HG03571 (cell line): Measurements from ENCODE around the gene QSOX2.

Source experiments
- ATAC-seq: cut with Tn5 transposase; IDR thresholded peaks from one replicate; pipeline ENCODE4 v1.9.1; 2021; ENCODE audit not compliant: unreplicated experiment

Gene QSOX2

GRCh38 chr9:136192289-136193126 lies 53.1 kb downstream of the QSOX2 start:
- ATAC-seq = no peak

GRCh38 chr9:136191960-136192286 lies 53.7 kb downstream of the QSOX2 start:
- no peak for ATAC-seq

- ATAC-seq = no peak
These were observed 54.3 kb downstream of the QSOX2 start for GRCh38 chr9:136191099-136191959.

- ATAC-seq = no peak
These were observed 55.0 kb downstream of the QSOX2 start for GRCh38 chr9:136190656-136191055.

GRCh38 chr9:136190237-136190601 lies 55.4 kb downstream of the QSOX2 start:
- ATAC-seq = no peak

- no peak for ATAC-seq
These were observed 56.0 kb downstream of the QSOX2 start for GRCh38 chr9:136189394-136190236.

- ATAC-seq = no peak
These were observed 57.7 kb downstream of the QSOX2 start for GRCh38 chr9:136187683-136188586.

- ATAC-seq = no peak
These were observed 58.4 kb downstream of the QSOX2 start for GRCh38 chr9:136187197-136187596.

- ATAC-seq = no peak
These were observed 59.2 kb downstream of the QSOX2 start for GRCh38 chr9:136186386-136186785.

GRCh38 chr9:136185596-136186366 lies 59.8 kb downstream of the QSOX2 start:
- no peak for ATAC-seq

- ATAC-seq = no peak
These were observed 60.5 kb downstream of the QSOX2 start for GRCh38 chr9:136185066-136185465.

GRCh38 chr9:136182850-136183422 lies 62.7 kb downstream of the QSOX2 start:
- ATAC-seq = no peak

- no peak for ATAC-seq
These were observed 63.2 kb downstream of the QSOX2 start for GRCh38 chr9:136182420-136182787.

- no peak for ATAC-seq
These were observed 63.7 kb downstream of the QSOX2 start for GRCh38 chr9:136181784-136182419.

GRCh38 chr9:136180586-136180985 lies 65.0 kb downstream of the QSOX2 start:
- ATAC-seq = no peak

GRCh38 chr9:136179761-136180160 lies 65.9 kb downstream of the QSOX2 start:
- ATAC-seq = no peak

GRCh38 chr9:136179101-136179616 lies 66.5 kb downstream of the QSOX2 start:
- ATAC-seq = no peak

- no peak for ATAC-seq
These were observed 66.9 kb downstream of the QSOX2 start for GRCh38 chr9:136178773-136179075.
